Measurements from ENCODE around the gene ZNF45.
"Not testable (repeated sequence)": the region's sequence is repeated elsewhere in the genome, so short reads cannot be mapped to it uniquely, and the experiment has no call there.

ZNF45 gene

GRCh38 chr19:43934985-43935708, at the start of gene ZNF45:
Gene ZNF45 (minus strand): TSS chr19:43935282. CDS start chr19:43922185, 13,097 bp downstream.
- DNase-seq (ENCODE audit: low spot score) = peak; percentile 95

GRCh38 chr19:43984687-43985000, 49.6 kb upstream of the ZNF45 start:
- DNase-seq (ENCODE audit: low spot score) = peak; percentile 40

GRCh38 chr19:43983912-43984686, 49.0 kb upstream of the ZNF45 start, which contains the start of gene ZNF155:
Gene ZNF155 (plus strand): TSS chr19:43984188. CDS start chr19:43988544, 4,356 bp downstream.
- peak; percentile 95 for DNase-seq (ENCODE audit: low spot score)

- DNase-seq (ENCODE audit: low spot score) = no peak
Observed at GRCh38 chr19:43983544-43983911, 48.4 kb upstream of the ZNF45 start.

GRCh38 chr19:43976732-43977131, 41.6 kb upstream of the ZNF45 start:
- no peak for DNase-seq (ENCODE audit: low spot score)

GRCh38 chr19:43966079-43966694, 31.1 kb upstream of the ZNF45 start:
- DNase-seq (ENCODE audit: low spot score) = no peak

- DNase-seq (ENCODE audit: low spot score) = no peak
Observed at GRCh38 chr19:43960411-43960810, 25.3 kb upstream of the ZNF45 start.

GRCh38 chr19:43957891-43958290, 22.8 kb upstream of the ZNF45 start:
- peak; percentile 58 for DNase-seq (ENCODE audit: low spot score)

GRCh38 chr19:43956827-43957226, 21.7 kb upstream of the ZNF45 start:
- DNase-seq (ENCODE audit: low spot score) = no peak

GRCh38 chr19:43950834-43951645, 16.0 kb upstream of the ZNF45 start, which contains the start of gene ZNF221:
Gene ZNF221 (plus strand): TSS chr19:43951228. CDS start chr19:43962727, 11,499 bp downstream.
- peak; percentile 96 for DNase-seq (ENCODE audit: low spot score)

- not testable (repeated sequence) for DNase-seq (ENCODE audit: low spot score)
Observed at GRCh38 chr19:43949803-43950202, 14.7 kb upstream of the ZNF45 start.

GRCh38 chr19:43947412-43947811, 12.3 kb upstream of the ZNF45 start:
- DNase-seq (ENCODE audit: low spot score) = not testable (repeated sequence)

- no peak for DNase-seq (ENCODE audit: low spot score)
Observed at GRCh38 chr19:43941209-43941608, 6.1 kb upstream of the ZNF45 start.

- DNase-seq (ENCODE audit: low spot score) = no peak
Observed at GRCh38 chr19:43940719-43941118, 5.6 kb upstream of the ZNF45 start.

- no peak for DNase-seq (ENCODE audit: low spot score)
Observed at GRCh38 chr19:43939557-43940260, 4.6 kb upstream of the ZNF45 start.

GRCh38 chr19:43936188-43936587, 1.1 kb upstream of the ZNF45 start:
- DNase-seq (ENCODE audit: low spot score) = no peak

GRCh38 chr19:43934055-43934984, 762 bp downstream of the ZNF45 start:
- peak; percentile 27 for DNase-seq (ENCODE audit: low spot score)

- no peak for DNase-seq (ENCODE audit: low spot score)
Observed at GRCh38 chr19:43928820-43929219, 6.3 kb downstream of the ZNF45 start.

- DNase-seq (ENCODE audit: low spot score) = no peak
Observed at GRCh38 chr19:43923875-43924274, 11.2 kb downstream of the ZNF45 start.

- DNase-seq (ENCODE audit: low spot score) = no peak
Observed at GRCh38 chr19:43914051-43914450, 21.0 kb downstream of the ZNF45 start.
